DOHH2 (cell line): ENCODE results near the gene TMEM272.

Source experiments
- H3F3A ChIP-seq: fragments of 200-600 bp; sonication (generic), shearing (Covaris generic); 2 replicates; pipeline ENCODE4 v1.6.0; 2016; ENCODE audit warnings: antibody characterized with exemption, mild to moderate bottlenecking; ENCODE audit not compliant: control insufficient read depth, insufficient read depth
- H3K27ac ChIP-seq: fragments of 200-600 bp; sonication (generic); 2 replicates; pipeline ENCODE4 v1.5.1; 2014; ENCODE audit warnings: low read depth, mild to moderate bottlenecking, low read length, moderate library complexity
- H3K27me3 ChIP-seq: fragments of 200-600 bp; sonication (generic); 2 replicates; pipeline ENCODE4 v1.6.1; 2014; ENCODE audit warnings: mild to moderate bottlenecking, low read length, mixed read lengths; ENCODE audit not compliant: control insufficient read depth
- H3K36me3 ChIP-seq: fragments of 200-600 bp; sonication (generic); 2 replicates; pipeline ENCODE4 v1.6.1; 2014; ENCODE audit warnings: mild to moderate bottlenecking, low read length, moderate library complexity, mixed read lengths; ENCODE audit not compliant: control insufficient read depth
- H3K4me1 ChIP-seq: fragments of 200-600 bp; sonication (generic); 2 replicates; pipeline ENCODE4 v1.6.1; 2014; ENCODE audit warnings: mild to moderate bottlenecking, low read length, mixed read lengths; ENCODE audit not compliant: control insufficient read depth
- H3K4me2 ChIP-seq: fragments of 200-600 bp; sonication (generic); 2 replicates; pipeline ENCODE4 v1.6.0; 2014; ENCODE audit warnings: mild to moderate bottlenecking, low read length, moderate library complexity
- H3K4me3 ChIP-seq: fragments of 200-600 bp; sonication (generic); 2 replicates; pipeline ENCODE4 v1.5.1; 2014; ENCODE audit warnings: mild to moderate bottlenecking, low read length, mixed read lengths
- H3K79me2 ChIP-seq: fragments of 200-600 bp; sonication (generic); 2 replicates; pipeline ENCODE4 v1.6.1; 2014; ENCODE audit warnings: mild to moderate bottlenecking, low read length, mixed read lengths; ENCODE audit not compliant: control insufficient read depth
- H3K9me2 ChIP-seq: fragments of 200-600 bp; sonication (generic); replicated peaks from 2 replicates; pipeline ENCODE4 v1.6.1; 2014; ENCODE audit warnings: mild to moderate bottlenecking, low read length, mixed read lengths; ENCODE audit not compliant: control insufficient read depth
- H3K9me3 ChIP-seq: fragments of 200-600 bp; sonication (generic); 2 replicates; pipeline ENCODE4 v1.6.1; 2014; ENCODE audit warnings: antibody characterized with exemption, low read length, mixed read lengths; ENCODE audit not compliant: control insufficient read depth, insufficient read depth
- H4K20me1 ChIP-seq: fragments of 200-600 bp; sonication (generic); 2 replicates; pipeline ENCODE4 v1.6.0; 2014; ENCODE audit warnings: low read depth, mild to moderate bottlenecking, antibody characterized with exemption, low read length, moderate library complexity; ENCODE audit not compliant: control insufficient read depth, insufficient read depth
- EZH2phosphoT487 ChIP-seq: fragments of 200-600 bp; sonication (generic); IDR thresholded peaks from 2 replicates; pipeline ENCODE4 v1.6.1; 2017; ENCODE audit warnings: borderline replicate concordance, mild to moderate bottlenecking, antibody characterized with exemption, low read length, moderate library complexity, mixed read lengths
- TF ChIP-seq, protein P1 (sequence below): fragments of 200-600 bp; sonication (generic); IDR thresholded peaks from one replicate; pipeline ENCODE4 v1.5.1; 2014; ENCODE audit warnings: antibody characterized with exemption, mild to moderate bottlenecking, low read depth, low read length; ENCODE audit not compliant: poor library complexity, severe bottlenecking

Gene TMEM272

DNA sequence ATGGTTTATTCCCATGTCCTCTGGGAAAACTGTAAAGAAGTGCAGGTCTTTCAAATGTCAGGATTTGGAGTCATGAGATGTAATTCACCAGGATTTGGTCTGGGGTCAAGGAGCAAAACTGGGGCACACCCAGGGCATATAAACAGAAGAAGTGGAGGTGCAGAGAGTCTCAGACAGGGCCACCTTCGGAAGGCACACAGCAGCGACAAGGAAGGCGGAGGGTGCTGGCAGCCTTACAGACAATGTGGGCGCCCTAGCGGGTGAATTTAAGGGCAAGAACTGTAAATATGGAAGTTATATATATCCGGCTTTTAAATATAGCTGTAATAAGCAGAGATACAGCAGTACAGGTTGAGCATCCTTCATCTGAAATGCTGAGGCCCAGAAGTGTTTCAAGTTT, 72.2 kb downstream of the TMEM272 start:
- no peaks in the 10 kb centered on the region for H3K4me1 ChIP-seq

DNA sequence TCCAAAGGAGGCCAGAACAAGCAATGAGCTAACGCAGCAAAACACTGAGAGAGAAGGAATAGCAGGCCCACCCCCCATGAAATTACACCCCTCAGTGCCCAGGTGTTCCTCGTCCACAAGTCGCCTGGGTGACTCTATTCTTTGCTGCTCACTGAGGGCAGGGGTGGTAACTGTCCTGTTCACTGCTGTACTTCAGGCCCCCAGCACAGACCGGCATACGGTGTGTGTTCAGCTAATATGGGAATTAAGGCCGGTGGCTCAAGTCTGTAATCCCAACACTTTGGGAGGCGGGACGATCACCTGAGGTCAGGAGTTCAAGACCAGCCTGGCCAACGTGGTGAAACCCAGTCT, 72.9 kb downstream of the TMEM272 start:
- no peak overlapping the region for H3K4me2 ChIP-seq
- H3K4me3 ChIP-seq, result no peak overlapping the region
- H3K9me2 ChIP-seq, result no peaks in the 10 kb centered on the region
- no peaks in the 10 kb centered on the region for H3F3A ChIP-seq
- TF ChIP-seq EZH2phosphoT487, result no peak
- TF ChIP-seq, protein P1, sequence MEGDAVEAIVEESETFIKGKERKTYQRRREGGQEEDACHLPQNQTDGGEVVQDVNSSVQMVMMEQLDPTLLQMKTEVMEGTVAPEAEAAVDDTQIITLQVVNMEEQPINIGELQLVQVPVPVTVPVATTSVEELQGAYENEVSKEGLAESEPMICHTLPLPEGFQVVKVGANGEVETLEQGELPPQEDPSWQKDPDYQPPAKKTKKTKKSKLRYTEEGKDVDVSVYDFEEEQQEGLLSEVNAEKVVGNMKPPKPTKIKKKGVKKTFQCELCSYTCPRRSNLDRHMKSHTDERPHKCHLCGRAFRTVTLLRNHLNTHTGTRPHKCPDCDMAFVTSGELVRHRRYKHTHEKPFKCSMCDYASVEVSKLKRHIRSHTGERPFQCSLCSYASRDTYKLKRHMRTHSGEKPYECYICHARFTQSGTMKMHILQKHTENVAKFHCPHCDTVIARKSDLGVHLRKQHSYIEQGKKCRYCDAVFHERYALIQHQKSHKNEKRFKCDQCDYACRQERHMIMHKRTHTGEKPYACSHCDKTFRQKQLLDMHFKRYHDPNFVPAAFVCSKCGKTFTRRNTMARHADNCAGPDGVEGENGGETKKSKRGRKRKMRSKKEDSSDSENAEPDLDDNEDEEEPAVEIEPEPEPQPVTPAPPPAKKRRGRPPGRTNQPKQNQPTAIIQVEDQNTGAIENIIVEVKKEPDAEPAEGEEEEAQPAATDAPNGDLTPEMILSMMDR, result no peak
- H3K36me3 ChIP-seq, result no peaks in the 10 kb centered on the region
- H3K27me3 ChIP-seq, result peaks cover 7% of the 10 kb centered on the region; the same call in 1 of the 2 replicates
- no peak overlapping the region for H3K27ac ChIP-seq
- H3K4me1 ChIP-seq, result no peaks in the 10 kb centered on the region
- no peaks in the 10 kb centered on the region for H3K9me3 ChIP-seq
- H4K20me1 ChIP-seq, result no peaks in the 10 kb centered on the region
- H3K79me2 ChIP-seq, result no peaks in the 10 kb centered on the region

More for the DNA sequence above, 72.2 kb downstream of the TMEM272 start:
- no peaks in the 10 kb centered on the region for H3F3A ChIP-seq
- H3K79me2 ChIP-seq, result no peaks in the 10 kb centered on the region
- TF ChIP-seq, protein P1, result no peak
- no peak for TF ChIP-seq EZH2phosphoT487
- H3K4me3 ChIP-seq, result no peak overlapping the region
- no peak overlapping the region for H3K4me2 ChIP-seq
- H3K36me3 ChIP-seq, result no peaks in the 10 kb centered on the region
- H3K27ac ChIP-seq, result no peak overlapping the region
- peaks cover 7% of the 10 kb centered on the region; the same call in 1 of the 2 replicates for H3K27me3 ChIP-seq
- H4K20me1 ChIP-seq, result no peaks in the 10 kb centered on the region
- H3K9me2 ChIP-seq, result no peaks in the 10 kb centered on the region
- no peaks in the 10 kb centered on the region for H3K9me3 ChIP-seq

DNA sequence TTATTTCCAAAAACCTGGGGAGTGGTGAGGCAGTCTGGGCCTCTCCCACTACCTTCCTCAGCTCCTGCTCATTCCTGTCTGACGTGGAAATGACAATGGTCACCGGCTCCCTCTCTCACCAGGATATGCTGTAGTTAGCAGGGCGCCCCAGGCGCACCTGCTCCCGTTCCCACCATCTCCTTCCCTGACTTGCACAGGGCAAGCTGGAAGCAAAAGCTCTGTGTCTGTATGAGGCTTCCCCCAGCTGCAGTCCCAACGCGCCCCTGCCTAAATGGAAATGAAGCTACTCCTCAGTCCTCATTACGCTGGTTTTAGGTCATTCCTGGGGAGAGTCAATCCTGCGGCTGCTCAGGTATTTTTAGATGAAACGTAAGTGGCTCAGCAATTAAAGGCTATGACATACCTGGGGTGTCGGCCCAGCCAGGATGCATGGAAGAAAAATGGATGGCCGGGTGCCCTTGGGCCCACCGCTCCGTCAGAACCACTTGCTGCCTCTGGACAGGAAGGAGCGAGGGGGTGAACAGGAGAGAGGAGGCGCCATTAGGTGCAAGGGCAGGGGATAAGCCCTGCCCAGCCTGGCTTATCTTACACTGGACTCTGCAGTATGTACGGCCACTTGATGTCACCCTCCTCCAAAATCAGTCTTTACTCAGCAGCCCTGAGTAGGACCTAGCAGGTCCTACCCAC, 73.4 kb downstream of the TMEM272 start:
- no peaks in the 10 kb centered on the region for H3K9me3 ChIP-seq
- H3K36me3 ChIP-seq, result no peaks in the 10 kb centered on the region
- H4K20me1 ChIP-seq, result no peaks in the 10 kb centered on the region
- H3K9me2 ChIP-seq, result no peaks in the 10 kb centered on the region
- TF ChIP-seq, protein P1, result no peak
- no peak for TF ChIP-seq EZH2phosphoT487
- H3K27ac ChIP-seq, result no peak overlapping the region
- no peaks in the 10 kb centered on the region for H3K4me1 ChIP-seq
- H3F3A ChIP-seq, result no peaks in the 10 kb centered on the region
- H3K4me3 ChIP-seq, result no peak overlapping the region
- no peak overlapping the region for H3K4me2 ChIP-seq
- H3K79me2 ChIP-seq, result no peaks in the 10 kb centered on the region
- peaks cover 7% of the 10 kb centered on the region; the same call in 1 of the 2 replicates for H3K27me3 ChIP-seq
